Thyroid gland (tissue), 4 donors: Measurements from ENCODE around the gene NUMB.

ENCODE experiments used
- POLR2A ChIP-seq, 2 donors: fragments of 450-650 bp; IDR thresholded peaks; one replicate each; pipeline ENCODE4 v1.6.1; 2017; ENCODE audit warnings: antibody characterized with exemption in 2 of 2, mild to moderate bottlenecking in 2 of 2, moderate library complexity in 1 of 2
- TF ChIP-seq, protein P1 (sequence below), 6 experiments: fragments of 200-600 bp in 3 of 6; fragments of 450-650 bp in 3 of 6; sonication (generic) in 3 of 6; IDR thresholded peaks; one replicate each; pipeline ENCODE4 v1.5.1; 2016 to 2019; ENCODE audit warnings: antibody characterized with exemption in 6 of 6, mild to moderate bottlenecking in 2 of 6, inconsistent platforms in 1 of 6, moderate library complexity in 1 of 6

- TF ChIP-seq, protein P1, sequence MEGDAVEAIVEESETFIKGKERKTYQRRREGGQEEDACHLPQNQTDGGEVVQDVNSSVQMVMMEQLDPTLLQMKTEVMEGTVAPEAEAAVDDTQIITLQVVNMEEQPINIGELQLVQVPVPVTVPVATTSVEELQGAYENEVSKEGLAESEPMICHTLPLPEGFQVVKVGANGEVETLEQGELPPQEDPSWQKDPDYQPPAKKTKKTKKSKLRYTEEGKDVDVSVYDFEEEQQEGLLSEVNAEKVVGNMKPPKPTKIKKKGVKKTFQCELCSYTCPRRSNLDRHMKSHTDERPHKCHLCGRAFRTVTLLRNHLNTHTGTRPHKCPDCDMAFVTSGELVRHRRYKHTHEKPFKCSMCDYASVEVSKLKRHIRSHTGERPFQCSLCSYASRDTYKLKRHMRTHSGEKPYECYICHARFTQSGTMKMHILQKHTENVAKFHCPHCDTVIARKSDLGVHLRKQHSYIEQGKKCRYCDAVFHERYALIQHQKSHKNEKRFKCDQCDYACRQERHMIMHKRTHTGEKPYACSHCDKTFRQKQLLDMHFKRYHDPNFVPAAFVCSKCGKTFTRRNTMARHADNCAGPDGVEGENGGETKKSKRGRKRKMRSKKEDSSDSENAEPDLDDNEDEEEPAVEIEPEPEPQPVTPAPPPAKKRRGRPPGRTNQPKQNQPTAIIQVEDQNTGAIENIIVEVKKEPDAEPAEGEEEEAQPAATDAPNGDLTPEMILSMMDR (IDR thresholded peaks at IDR 0.05) = no peak
- TF ChIP-seq POLR2A (IDR thresholded peaks at IDR 0.05) = no peak
Measured at GRCh38 chr14:73381380-73382013, 76.8 kb downstream of the NUMB start.
